Left ventricle myocardium inferior (tissue), 1 donor: ENCODE results near the gene ITGA6. TPM values are rescaled to one million over a fixed set of nuclear protein-coding genes. Genes with fewer than 3 reads are reported as not detected.
"Not testable (repeated sequence)": the region's sequence is repeated elsewhere in the genome, so short reads cannot be mapped to it uniquely, and the experiment has no call there.

Source experiments
- DNase-seq: peaks from one replicate; pipeline ENCODE4 v3.0.0-alpha.2; 2020
- H3K27ac ChIP-seq: fragments of 200-600 bp; replicated peaks from 2 replicates; pipeline ENCODE4 v1.8.0; 2021
- H3K27me3 ChIP-seq: fragments of 200-600 bp; 2 replicates; pipeline ENCODE4 v1.8.0; 2021; ENCODE audit warnings: low read depth
- H3K36me3 ChIP-seq: fragments of 200-600 bp; 2 replicates; pipeline ENCODE4 v1.8.0; 2021
- H3K4me1 ChIP-seq: fragments of 200-600 bp; 2 replicates; pipeline ENCODE4 v1.8.0; 2021
- H3K4me3 ChIP-seq: fragments of 200-600 bp; 2 replicates; pipeline ENCODE4 v1.8.0; 2021; ENCODE audit warnings: mild to moderate bottlenecking, moderate library complexity
- H3K9me3 ChIP-seq: fragments of 200-600 bp; replicated peaks from 2 replicates; pipeline ENCODE4 v1.8.0; 2021
- CTCF ChIP-seq: fragments of 200-600 bp; IDR thresholded peaks from 2 replicates; pipeline ENCODE4 v1.8.0; 2021; ENCODE audit warnings: antibody characterized with exemption, mild to moderate bottlenecking, borderline replicate concordance
- intact Hi-C: fragments of 100-400 bp; cut with micrococcal nuclease; formaldehyde crosslinking; loops from one replicate; pipeline ENCODE4 v1.11.0; 2022
- total RNA-seq: library from RNA; stranded (reverse); fragmentation: NEBNext Ultra II Directional; extraction: Animal tissue kit (Norgen Biotek cat#: 25700); gene quantifications from one replicate; pipeline ENCODE4 v1.2.1, GENCODE V29; 2021
- donor health status: DM: no; HTN: yes; CAD: no; lungs with severe emphysema.

The ITGA6 gene
- total RNA-seq, 1 donor from 2014 or later, result 42.0 TPM

GRCh38 chr2:172549131-172549530 lies 121.7 kb downstream of the ITGA6 start:
- no peaks in the 10 kb centered on the region for H3K9me3 ChIP-seq
- no peak overlapping the region for H3K4me3 ChIP-seq
- no peak overlapping the region for H3K27ac ChIP-seq
- no peaks in the 10 kb centered on the region for H3K36me3 ChIP-seq
- DNase-seq, result no peak
- H3K4me1 ChIP-seq, result peaks cover 16% of the 10 kb centered on the region
- no peaks in the 10 kb centered on the region for H3K27me3 ChIP-seq
- intact Hi-C loops, result no loop called here
- TF ChIP-seq CTCF, result no peak

- H3K27ac ChIP-seq, intact Hi-C loops, H3K9me3 ChIP-seq, H3K36me3 ChIP-seq, H3K27me3 ChIP-seq, H3K4me3 ChIP-seq, DNase-seq: not testable (repeated sequence)
- peaks cover 20% of the 10 kb centered on the region for H3K4me1 ChIP-seq
Measured at GRCh38 chr2:172549802-172550201, 122.4 kb downstream of the ITGA6 start.

- Histone ChIP-seq H3K4me3 (no peak overlapping the region), H3K9me3 (no peaks in the 10 kb centered on the region), H3K36me3 (no peaks in the 10 kb centered on the region), H3K4me1 (peaks cover 26% of the 10 kb centered on the region), H3K27me3 (no peaks in the 10 kb centered on the region), H3K27ac (no peak overlapping the region)
- DNase-seq, result no peak
- TF ChIP-seq CTCF, result no peak
- intact Hi-C loops, result no loop called here
Measured at GRCh38 chr2:172550419-172550818, 123.0 kb downstream of the ITGA6 start.

- Histone ChIP-seq H3K9me3 (no peaks in the 10 kb centered on the region), H3K27me3 (no peaks in the 10 kb centered on the region), H3K4me1 (peaks cover 30% of the 10 kb centered on the region), H3K4me3 (no peak overlapping the region), H3K36me3 (no peaks in the 10 kb centered on the region), H3K27ac (no peak overlapping the region)
- no peak for DNase-seq
- no peak for TF ChIP-seq CTCF
- intact Hi-C loops, result no loop called here
Measured at GRCh38 chr2:172551271-172551670, 123.9 kb downstream of the ITGA6 start.

- H3K9me3 ChIP-seq, result no peaks in the 10 kb centered on the region
- TF ChIP-seq CTCF, result no peak
- no peaks in the 10 kb centered on the region for H3K27me3 ChIP-seq
- no peak overlapping the region for H3K4me3 ChIP-seq
- no peak for DNase-seq
- H3K4me1 ChIP-seq, result peaks cover 41% of the 10 kb centered on the region
- no peaks in the 10 kb centered on the region for H3K36me3 ChIP-seq
- no peak overlapping the region for H3K27ac ChIP-seq
- intact Hi-C loops, result no loop called here
Measured at GRCh38 chr2:172552547-172553291, 125.3 kb downstream of the ITGA6 start.

- Histone ChIP-seq H3K27ac (peak overlapping the region; percentile 97), H3K36me3 (peaks cover 2% of the 10 kb centered on the region), H3K27me3 (no peaks in the 10 kb centered on the region), H3K4me3 (peak overlapping the region; percentile 92), H3K9me3 (no peaks in the 10 kb centered on the region), H3K4me1 (peaks cover 41% of the 10 kb centered on the region)
- no peak for TF ChIP-seq CTCF
- DNase-seq, result no peak
- intact Hi-C loops, result no loop called here
Measured at GRCh38 chr2:172554352-172555271, 127.2 kb downstream of the ITGA6 start.
